ENCODE measurements around the gene TMEM184A. TPM values are rescaled to one million over a fixed set of nuclear protein-coding genes. Genes with fewer than 3 reads are reported as not detected.

TMEM184A gene
- total and polyA plus RNA-seq, 8 donors = 1.00 to 9.7 (median 2.4) TPM

DNA sequence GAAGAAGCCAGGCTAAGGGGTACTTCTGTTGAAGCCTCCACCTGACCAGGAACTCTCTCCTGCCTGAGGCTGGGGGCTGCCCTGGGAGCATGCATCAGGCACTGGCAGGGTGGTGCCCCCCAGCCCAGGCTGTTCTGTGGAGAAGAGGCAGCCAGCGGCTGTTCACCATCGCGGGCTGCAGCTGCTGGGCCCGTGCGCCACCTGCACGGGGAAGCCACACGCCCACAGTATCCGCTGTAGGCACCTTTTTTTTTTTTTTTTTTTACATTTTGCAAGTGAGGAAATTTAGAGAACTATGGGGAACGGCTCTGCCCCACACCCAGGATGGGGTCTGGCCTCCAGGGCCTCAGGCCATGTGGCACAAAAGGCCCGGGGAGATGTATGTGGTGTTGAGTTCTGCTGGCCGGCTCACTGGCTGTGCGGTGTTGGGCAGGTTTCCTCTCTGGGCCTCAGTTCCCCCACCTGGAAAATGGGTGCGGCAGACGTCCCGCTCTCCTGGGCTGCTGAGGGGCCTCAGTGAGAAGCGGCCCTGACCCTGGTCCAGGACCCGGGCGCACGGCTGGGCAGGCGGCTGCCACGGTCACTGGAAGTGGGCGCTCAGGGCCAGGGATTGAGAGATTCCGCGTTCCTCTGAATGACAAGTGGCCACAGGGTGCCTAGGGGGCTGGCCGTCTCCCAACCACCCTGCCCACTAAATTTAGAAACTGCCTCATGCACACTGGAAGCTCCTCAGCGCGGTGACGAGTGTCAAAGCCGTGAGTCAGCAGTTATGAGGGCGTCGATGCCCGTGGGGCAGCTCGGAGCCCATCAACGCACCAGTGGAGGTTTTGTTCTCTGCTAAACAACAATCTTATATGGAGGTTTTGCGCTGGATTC, 43.0 kb downstream of the TMEM184A start:
- peak in 2 of 4 donors; percentile 84 to 91 for DNase-seq
- Histone ChIP-seq H3K9me3 (no peaks in the 10 kb centered on the region), H3K36me3 (no peaks in the 10 kb centered on the region), H3K4me1 (peaks cover 3 to 31% of the 10 kb centered on the region in 2 donors), H3K27ac (peak overlapping the region; percentile 84 to 86), H3K4me3 (peak overlapping the region in 1 of 2 donors; percentile 10), H3K27me3 (peaks cover 0 to 24% of the 10 kb centered on the region in 2 donors)
- no peak for TF ChIP-seq CTCF (IDR thresholded peaks at IDR 0.05)
- intact Hi-C loops (cut with DNase I) = no loop called here
- peak; percentile 84 for ATAC-seq

- DNase-seq (peak in 1 of 4 donors; percentile 73), ATAC-seq (no peak)
- H3K27ac ChIP-seq = no peak overlapping the region
- no peaks in the 10 kb centered on the region for H3K36me3 ChIP-seq
- H3K4me1 ChIP-seq = peaks cover 3 to 35% of the 10 kb centered on the region in 2 donors
- intact Hi-C loops (cut with DNase I) = no loop called here
- H3K27me3 ChIP-seq = peaks cover 0 to 24% of the 10 kb centered on the region in 2 donors
- TF ChIP-seq CTCF (IDR thresholded peaks at IDR 0.05) = no peak
- H3K9me3 ChIP-seq = no peaks in the 10 kb centered on the region
- no peak overlapping the region for H3K4me3 ChIP-seq
These were observed 44.3 kb downstream of the TMEM184A start for GRCh38 chr7:1511444-1512422.

- intact Hi-C loops (cut with DNase I) = no loop called here
- no peaks in the 10 kb centered on the region for H3K9me3 ChIP-seq
- ATAC-seq = no peak
- H3K4me3 ChIP-seq = no peak overlapping the region
- no peak overlapping the region for H3K27ac ChIP-seq
- peaks cover 0 to 24% of the 10 kb centered on the region in 2 donors for H3K27me3 ChIP-seq
- no peaks in the 10 kb centered on the region for H3K36me3 ChIP-seq
- DNase-seq = peak in 1 of 4 donors; percentile 64
- peaks cover 3 to 41% of the 10 kb centered on the region in 2 donors for H3K4me1 ChIP-seq
- TF ChIP-seq CTCF (IDR thresholded peaks at IDR 0.05) = no peak
These were observed 45.2 kb downstream of the TMEM184A start for GRCh38 chr7:1510780-1511154.

- no peak overlapping the region for H3K4me3 ChIP-seq
- H3K36me3 ChIP-seq = no peaks in the 10 kb centered on the region
- DNase-seq (peak in 1 of 4 donors; percentile 70), ATAC-seq (no peak)
- H3K9me3 ChIP-seq = no peaks in the 10 kb centered on the region
- H3K4me1 ChIP-seq = peaks cover 3 to 53% of the 10 kb centered on the region in 2 donors
- no peak overlapping the region for H3K27ac ChIP-seq
- intact Hi-C loops (cut with DNase I) = no loop called here
- peaks cover 0 to 24% of the 10 kb centered on the region in 2 donors for H3K27me3 ChIP-seq
- TF ChIP-seq CTCF (IDR thresholded peaks at IDR 0.05) = no peak
These were observed 46.8 kb downstream of the TMEM184A start for GRCh38 chr7:1509226-1509625.
